ENCODE measurements around the gene ANO2. TPM values are rescaled to one million over a fixed set of nuclear protein-coding genes. Genes with fewer than 3 reads are reported as not detected.

ANO2 gene
- total and polyA plus RNA-seq, 2 experiments from 2014 or later = 0.21 TPM; not detected in 1

DNA sequence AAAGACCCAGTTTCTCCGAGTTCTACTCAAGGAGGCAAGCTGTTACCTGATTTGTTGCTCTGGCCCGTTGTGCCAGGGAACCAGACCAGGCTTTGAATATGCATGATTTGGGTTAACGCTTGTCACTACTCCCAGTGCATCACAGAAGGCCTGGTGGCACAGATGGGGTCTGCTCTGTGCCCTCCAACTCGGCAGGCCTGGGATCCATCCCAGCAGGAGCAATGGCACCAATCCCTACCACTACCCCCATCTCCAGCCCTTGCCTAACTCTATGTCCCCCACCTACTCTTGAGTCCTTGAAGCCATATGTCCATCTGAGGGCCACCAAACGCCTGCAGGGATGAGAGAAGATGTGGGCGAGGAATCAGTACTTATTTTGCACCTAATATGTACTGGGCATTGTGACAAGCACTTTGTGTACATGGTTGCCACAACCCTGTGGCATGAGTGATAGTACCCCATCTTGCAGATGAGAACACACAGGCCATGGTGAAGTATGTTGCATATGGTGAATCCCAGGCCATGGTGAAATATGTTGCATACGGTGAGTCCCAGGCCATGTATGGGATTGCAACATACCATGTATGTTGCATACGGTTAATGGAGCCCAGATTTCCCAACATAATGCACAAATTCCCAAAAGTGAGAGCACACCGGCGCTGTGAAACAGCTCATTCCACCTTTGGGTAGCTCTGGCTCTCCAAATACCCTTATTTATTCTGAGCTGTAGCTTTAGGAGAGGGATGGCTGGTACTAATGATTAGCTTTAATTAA is 410.4 kb downstream of the ANO2 start:
- Histone ChIP-seq H3K27ac (no peak overlapping the region), H3K36me3 (no peaks in the 10 kb centered on the region)
- TF ChIP-seq, protein P1, sequence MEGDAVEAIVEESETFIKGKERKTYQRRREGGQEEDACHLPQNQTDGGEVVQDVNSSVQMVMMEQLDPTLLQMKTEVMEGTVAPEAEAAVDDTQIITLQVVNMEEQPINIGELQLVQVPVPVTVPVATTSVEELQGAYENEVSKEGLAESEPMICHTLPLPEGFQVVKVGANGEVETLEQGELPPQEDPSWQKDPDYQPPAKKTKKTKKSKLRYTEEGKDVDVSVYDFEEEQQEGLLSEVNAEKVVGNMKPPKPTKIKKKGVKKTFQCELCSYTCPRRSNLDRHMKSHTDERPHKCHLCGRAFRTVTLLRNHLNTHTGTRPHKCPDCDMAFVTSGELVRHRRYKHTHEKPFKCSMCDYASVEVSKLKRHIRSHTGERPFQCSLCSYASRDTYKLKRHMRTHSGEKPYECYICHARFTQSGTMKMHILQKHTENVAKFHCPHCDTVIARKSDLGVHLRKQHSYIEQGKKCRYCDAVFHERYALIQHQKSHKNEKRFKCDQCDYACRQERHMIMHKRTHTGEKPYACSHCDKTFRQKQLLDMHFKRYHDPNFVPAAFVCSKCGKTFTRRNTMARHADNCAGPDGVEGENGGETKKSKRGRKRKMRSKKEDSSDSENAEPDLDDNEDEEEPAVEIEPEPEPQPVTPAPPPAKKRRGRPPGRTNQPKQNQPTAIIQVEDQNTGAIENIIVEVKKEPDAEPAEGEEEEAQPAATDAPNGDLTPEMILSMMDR (IDR thresholded peaks at IDR 0.05; ENCODE audit: low read depth, low read length) = no peak

GRCh38 chr12:5533368-5533767 is 411.7 kb downstream of the ANO2 start:
- H3K36me3 ChIP-seq = no peaks in the 10 kb centered on the region
- TF ChIP-seq, protein P1 (IDR thresholded peaks at IDR 0.05; ENCODE audit: low read depth, low read length) = no peak
- no peaks in the 10 kb centered on the region for H3K4me1 ChIP-seq (ENCODE audit: low read depth)
- DNase-seq (ENCODE audit: low read depth in 1 of 2, low spot score in 1 of 2) = no peak
- H3K4me3 ChIP-seq = no peak overlapping the region
- no peak overlapping the region for H3K27ac ChIP-seq
- H3K27me3 ChIP-seq = no peaks in the 10 kb centered on the region
- H3K9me3 ChIP-seq (ENCODE audit: low read depth) = no peaks in the 10 kb centered on the region

More for the DNA sequence above, 410.4 kb downstream of the ANO2 start:
- no peaks in the 10 kb centered on the region for H3K4me1 ChIP-seq (ENCODE audit: low read depth)
- DNase-seq (ENCODE audit: low read depth in 1 of 2, low spot score in 1 of 2) = no peak
- H3K4me3 ChIP-seq = no peak overlapping the region
- no peaks in the 10 kb centered on the region for H3K27me3 ChIP-seq
- H3K9me3 ChIP-seq (ENCODE audit: low read depth) = no peaks in the 10 kb centered on the region

- TF ChIP-seq, protein P1 (IDR thresholded peaks at IDR 0.05; ENCODE audit: low read depth, low read length) = no peak
- no peaks in the 10 kb centered on the region for H3K9me3 ChIP-seq (ENCODE audit: low read depth)
- H3K27ac ChIP-seq = no peak overlapping the region
- DNase-seq (ENCODE audit: low read depth in 1 of 2, low spot score in 1 of 2) = no peak
- no peak overlapping the region for H3K4me3 ChIP-seq
- no peaks in the 10 kb centered on the region for H3K27me3 ChIP-seq
- H3K36me3 ChIP-seq = no peaks in the 10 kb centered on the region
- no peaks in the 10 kb centered on the region for H3K4me1 ChIP-seq (ENCODE audit: low read depth)
These were observed 419.2 kb downstream of the ANO2 start for GRCh38 chr12:5525783-5526367.

GRCh38 chr12:5524769-5525436 is 420.2 kb downstream of the ANO2 start:
- no peak overlapping the region for H3K27ac ChIP-seq
- no peaks in the 10 kb centered on the region for H3K9me3 ChIP-seq (ENCODE audit: low read depth)
- no peaks in the 10 kb centered on the region for H3K27me3 ChIP-seq
- H3K4me1 ChIP-seq (ENCODE audit: low read depth) = no peaks in the 10 kb centered on the region
- no peak overlapping the region for H3K4me3 ChIP-seq
- no peak for DNase-seq (ENCODE audit: low read depth in 1 of 2, low spot score in 1 of 2)
- TF ChIP-seq, protein P1 (IDR thresholded peaks at IDR 0.05; ENCODE audit: low read depth, low read length) = no peak
- no peaks in the 10 kb centered on the region for H3K36me3 ChIP-seq

DNA sequence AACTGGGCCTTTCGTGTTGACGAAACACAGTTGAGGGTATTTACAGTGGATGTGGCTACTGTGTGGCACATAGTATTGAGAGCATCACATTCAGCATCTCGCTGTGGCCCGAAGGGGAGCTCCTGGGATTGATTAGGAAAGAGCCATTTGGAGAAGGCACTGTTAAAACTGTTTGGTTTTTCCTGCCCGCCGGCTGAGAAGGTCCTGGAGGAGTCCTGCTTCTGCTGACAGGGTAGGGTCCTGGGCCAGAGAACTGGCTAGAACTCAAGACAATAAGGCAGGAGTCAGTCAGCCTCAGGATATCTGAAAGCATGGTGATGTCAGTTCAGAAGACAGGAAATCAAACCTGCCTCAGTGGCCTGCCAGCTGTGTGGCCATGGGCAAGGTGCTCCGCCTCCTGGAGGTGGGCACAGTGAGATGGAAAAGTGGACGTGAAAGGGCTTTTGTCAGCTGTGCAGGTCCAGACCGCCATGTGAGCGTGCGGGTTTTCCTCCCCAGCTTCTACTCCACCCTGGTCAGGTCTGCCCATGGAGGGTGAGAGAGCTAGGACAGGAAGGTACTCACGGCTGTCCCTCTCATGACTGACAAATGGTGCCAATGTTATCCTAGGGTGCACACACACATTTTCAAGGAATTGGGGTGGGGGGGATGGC is 420.8 kb downstream of the ANO2 start:
- Histone ChIP-seq H3K4me3 (no peak overlapping the region), H3K27ac (no peak overlapping the region), H3K27me3 (no peaks in the 10 kb centered on the region), H3K9me3 (ENCODE audit: low read depth) (no peaks in the 10 kb centered on the region), H3K36me3 (no peaks in the 10 kb centered on the region), H3K4me1 (ENCODE audit: low read depth) (no peaks in the 10 kb centered on the region)
- TF ChIP-seq, protein P1 (IDR thresholded peaks at IDR 0.05; ENCODE audit: low read depth, low read length) = no peak
- DNase-seq (ENCODE audit: low read depth in 1 of 2, low spot score in 1 of 2) = no peak

Measured in cardiac muscle cell (in vitro differentiated cells and primary cell).